GM19463 (cell line): ENCODE data around the gene KIF25.
"Not testable (repeated sequence)": the region's sequence is repeated elsewhere in the genome, so short reads cannot be mapped to it uniquely, and the experiment has no call there.

ENCODE experiments used
- ATAC-seq: cut with Tn5 transposase; IDR thresholded peaks from one replicate; pipeline ENCODE4 v1.9.1; 2021; ENCODE audit warnings: mild to moderate bottlenecking, moderate library complexity; ENCODE audit not compliant: unreplicated experiment

KIF25 gene

DNA sequence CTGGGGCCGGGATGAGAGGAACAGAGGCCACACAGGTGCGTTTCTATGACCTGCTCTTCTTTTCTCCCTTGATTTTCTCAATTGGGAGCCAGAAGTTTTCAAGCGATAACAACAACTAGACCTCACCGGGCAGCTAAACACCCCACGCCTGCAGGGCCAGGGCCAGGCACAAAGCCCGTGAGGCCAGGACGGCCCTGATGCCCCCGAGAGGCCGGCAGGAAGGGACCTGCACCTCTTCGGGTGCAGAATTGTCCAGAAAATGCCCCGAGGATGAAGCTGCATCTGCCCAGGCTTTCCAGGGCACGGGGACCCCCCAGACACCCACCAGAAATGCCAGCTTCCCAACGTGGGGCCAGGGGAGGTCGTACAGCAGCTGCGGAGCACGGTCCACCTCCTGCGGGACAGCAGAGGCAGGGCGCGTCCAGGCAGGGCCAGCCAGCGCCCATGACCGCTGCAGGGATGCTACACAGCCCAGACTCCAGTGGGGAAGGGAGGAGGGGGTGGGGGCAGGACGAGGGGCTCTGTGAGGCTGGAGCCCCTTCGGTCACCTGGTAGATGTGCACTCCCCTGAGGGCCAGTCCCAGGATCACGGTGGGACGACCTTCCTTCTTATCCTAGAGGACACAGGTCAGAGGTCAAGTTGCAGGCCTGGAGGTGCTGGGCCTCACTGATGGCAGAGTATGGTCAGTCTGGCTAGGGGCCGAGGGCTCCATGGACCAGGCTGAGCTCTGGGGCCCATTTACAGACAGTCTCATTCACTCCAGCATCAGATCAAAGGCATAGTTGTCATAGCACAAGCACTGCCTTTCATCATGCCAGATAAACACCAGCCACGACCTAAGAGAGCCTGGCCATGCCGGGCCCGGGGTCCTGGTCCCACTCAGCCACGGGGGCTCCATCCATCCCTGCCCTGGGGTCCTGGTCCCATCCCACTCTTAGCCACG is 65.1 kb downstream of the KIF25 start:
- no peak for ATAC-seq

GRCh38 chr6:168063431-168063830 is 66.0 kb downstream of the KIF25 start:
- ATAC-seq = no peak

- ATAC-seq = no peak
These were observed 66.8 kb downstream of the KIF25 start for GRCh38 chr6:168064226-168064807.

DNA sequence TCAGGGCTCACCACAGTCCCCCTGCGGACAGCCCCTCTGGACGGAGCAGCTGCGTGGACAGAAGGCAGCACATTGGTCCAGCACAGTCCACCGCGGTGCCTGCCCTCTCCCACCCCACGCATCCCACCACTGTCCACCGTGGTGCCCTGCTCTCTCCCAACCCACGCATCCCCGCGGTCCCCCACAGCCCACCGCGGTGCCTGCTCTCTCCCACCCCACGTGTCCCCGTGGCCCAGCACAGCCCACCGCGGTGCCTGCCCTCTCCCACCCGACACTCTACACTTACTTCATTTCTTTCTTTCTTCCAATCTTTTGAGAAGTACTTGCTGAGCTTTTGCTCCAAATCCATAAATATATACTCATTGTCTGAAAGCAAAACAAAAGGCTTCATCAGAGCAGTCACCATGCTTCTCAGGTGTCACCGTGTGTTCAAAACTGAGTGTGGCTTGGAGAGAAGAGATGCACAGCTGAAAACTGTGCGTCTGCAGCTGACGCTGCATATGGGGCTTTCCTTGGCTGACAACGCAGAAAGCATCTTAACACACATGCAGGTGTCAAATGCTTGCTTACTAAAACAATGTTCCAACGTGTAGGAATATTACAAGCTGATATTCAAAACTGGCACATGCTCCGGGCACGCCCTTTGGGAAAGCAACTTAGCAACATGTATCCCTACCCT is 69.7 kb downstream of the KIF25 start:
- no peak for ATAC-seq

- ATAC-seq = no peak
These were observed 73.3 kb downstream of the KIF25 start for GRCh38 chr6:168070804-168071203.

GRCh38 chr6:168071620-168072019 is 74.1 kb downstream of the KIF25 start:
- no peak for ATAC-seq

- no peak for ATAC-seq
These were observed 74.8 kb downstream of the KIF25 start for GRCh38 chr6:168072261-168072660.

- ATAC-seq = no peak
These were observed 75.3 kb downstream of the KIF25 start for GRCh38 chr6:168072730-168073129.

DNA sequence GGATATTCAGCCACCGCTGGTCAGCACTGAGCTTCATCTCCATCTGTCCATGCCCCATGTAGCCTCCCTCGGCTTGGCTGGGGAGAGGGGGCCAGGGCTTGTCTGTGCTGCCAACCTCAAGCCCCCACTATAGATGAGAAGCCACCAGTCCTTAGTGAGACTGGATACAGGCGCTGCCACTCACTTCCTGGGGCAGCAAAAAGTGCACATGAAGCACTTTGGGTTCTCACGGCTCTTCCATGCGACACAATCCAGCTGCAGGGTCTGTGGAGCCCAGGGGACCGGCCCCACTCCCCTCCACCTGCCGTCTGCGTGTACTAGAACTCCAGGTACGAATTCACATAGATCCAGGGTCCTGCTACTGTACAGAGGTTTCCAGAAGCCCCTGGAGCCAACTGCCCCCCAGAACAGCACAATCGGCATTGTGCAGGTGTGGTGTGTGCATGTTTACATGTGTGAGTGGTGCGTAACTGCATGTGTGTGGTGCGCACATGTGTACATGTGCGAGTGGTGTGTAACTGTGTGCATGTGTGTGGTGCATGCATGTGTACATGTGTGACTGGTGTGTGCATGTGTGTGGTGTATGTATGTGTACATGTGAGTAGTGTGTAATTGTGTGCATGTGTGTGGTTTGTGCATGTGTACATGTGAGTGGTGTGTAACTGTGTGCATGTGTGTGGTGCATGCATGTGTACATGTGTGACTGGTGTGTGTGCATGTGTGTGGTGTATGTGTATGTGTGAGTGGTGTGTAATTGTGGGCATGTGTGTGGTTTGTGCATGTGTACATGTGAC is 76.7 kb downstream of the KIF25 start:
- no peak for ATAC-seq

- no peak for ATAC-seq
These were observed 77.7 kb downstream of the KIF25 start for GRCh38 chr6:168075216-168075615.

DNA sequence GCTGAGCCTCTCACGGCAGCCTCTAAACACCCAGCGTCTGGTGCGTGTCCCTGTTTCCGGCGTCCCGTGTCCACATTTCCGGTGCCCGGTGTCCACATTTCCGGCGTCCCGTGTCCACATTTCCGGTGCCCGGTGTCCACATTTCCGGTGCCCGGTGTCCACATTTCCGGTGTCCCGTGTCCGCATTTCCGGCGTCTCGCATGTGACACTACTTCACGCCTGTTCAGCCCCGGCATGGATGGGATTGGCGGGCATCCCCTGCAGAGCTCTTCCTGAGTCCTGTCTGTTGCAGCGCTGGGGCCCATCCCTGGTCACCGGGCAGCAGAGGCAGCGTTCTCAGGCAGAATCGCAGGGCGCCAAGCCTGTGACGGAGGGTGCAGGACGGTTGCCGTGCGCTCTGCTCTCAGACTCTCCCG is 78.3 kb downstream of the KIF25 start:
- ATAC-seq = no peak

DNA sequence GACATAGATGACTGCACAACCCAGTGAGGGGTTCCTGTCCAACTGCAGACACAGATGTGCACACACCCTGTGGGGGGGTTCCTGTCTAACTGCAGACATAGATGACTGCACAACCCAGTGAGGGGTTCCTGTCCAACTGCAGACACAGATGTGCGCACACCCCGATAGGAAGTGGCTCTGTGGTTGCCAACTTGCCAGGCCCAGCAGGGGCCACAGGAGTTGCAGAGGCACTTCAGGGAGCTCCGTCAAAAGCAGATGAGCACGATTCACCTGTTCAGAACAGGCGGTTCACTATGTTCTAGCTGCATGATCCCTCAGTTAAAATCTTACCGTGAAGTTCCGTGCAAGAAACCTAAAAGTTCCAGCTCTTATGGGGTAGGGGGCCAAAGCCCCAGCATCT is 79.9 kb downstream of the KIF25 start:
- not testable (repeated sequence) for ATAC-seq

DNA sequence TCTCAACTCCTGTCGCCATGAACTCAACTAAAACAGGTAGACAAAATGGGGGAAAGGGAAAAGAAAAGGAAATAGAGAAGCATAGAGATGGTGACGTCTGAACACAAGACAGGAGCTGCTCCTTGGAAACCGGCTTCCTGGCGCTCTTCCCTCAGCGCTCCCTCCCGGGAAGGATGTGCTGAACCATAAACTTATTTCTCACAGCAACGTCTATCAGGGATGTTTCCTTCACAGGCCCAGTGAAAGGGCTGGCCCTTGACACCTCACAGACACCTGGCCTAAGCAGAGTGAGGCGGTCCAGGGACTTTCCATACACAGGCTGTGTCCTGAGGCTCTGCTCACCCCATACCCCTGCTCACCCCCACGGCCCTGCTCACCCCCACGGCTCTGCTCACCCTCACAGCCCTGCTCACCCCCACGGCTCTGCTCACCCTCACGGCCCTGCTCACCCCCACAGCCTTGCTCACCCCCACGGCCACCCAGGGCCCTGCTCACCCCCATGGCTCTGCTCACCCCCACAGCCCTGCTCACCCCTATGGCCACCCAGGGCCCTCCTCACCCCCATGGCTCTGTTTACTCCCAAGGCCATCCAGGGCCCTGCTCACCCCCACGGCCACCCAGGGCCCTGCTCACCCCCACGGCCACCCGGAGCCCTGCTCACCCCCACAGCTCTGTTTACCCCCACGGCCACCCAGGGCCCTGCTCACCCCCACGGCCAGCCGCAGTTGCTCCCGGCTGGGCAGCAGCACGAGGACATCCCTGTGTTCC is 80.9 kb downstream of the KIF25 start:
- no peak for ATAC-seq

DNA sequence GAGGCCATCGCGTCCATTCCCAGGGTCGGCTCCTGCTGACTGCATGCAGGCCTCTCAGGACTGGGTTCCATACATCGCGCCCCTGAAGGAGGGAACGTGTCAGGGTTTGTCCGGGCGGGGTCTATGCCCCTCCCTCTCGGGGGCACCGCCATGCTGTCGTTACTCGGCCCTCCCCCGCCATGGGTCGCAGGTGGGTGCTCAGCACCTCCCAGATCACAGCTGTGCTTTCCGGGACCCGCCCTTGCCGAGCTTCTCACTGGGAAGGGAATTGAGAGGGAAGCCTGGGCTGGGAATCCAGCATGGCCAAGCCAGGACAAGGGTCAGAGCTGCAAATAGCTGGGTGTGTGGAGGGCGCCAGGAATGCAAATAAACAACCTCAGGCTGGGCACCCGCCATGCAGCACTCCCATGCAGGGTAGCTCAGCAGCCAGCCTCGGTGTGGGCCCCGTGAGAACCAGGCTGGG is 81.5 kb downstream of the KIF25 start, which contains the start of gene FRMD1:
Gene FRMD1 (minus strand): TSS at position 270 of the 463 bp plus-strand sequence. CDS start 118 bp downstream, at position 152.
- no peak for ATAC-seq

DNA sequence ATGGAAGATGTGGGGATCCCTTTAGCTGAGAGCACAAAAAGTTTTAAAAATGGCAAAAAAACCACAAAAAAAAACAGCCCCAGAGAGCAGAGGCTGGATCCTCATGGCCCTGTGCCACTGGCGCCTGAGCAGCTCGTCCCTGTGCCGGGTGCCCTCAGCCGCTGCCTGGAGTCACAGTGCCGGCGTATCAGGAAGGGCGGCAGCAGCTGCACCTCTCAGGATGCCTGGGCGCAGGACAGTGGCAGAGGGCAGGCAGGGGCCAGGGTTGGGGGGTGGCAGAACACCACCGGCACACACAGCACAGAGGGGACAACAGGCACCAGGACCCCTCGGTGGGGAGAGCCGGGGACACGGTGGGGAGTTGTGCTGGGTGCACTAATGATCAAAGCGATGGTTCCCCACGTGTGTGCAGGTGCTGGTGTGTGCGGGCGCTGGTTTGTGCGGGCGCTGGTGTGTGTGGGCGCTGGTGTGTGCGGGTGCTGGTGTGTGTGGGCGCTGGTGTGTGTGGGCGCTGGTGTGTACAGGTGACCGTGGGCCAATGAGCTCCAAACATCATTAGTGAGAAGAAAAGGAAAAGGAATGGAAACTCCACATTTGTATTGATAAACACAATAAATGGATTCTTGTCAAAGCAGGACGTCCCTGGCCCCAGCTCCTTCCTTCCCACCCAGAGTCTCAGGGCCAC is 83.1 kb downstream of the KIF25 start:
- no peak for ATAC-seq

DNA sequence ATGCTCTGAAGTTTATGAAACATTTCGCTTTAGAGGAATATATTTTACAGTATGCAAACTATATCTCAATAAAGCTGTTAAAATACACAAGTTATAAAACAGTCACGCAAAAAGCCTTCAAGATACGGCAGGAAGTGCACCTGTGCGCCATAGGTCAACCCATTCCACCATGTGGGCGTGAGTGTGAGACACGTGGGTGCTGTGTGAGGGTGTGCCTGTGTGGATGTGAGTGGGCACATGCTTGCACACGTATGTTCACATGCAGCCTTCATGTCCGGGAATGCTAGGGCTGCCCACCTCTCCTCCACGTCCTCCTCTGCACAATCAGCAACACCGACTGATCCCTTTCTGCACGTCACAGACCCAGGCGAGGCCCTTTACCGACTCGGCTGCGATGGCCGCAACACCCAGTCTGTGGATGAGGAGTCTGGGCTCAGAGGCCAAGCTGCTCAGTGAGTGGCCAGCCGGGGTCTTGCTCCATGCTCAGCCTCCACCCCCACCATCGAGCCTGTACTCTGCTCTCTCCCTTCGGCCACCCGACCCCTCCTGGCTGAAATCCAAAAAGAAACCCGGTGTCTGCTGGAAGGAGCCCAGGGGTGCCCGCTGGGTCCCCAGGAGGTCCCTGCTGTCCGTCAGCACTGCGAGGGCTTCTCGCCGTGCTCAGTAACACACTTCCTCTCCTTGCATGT is 84.5 kb downstream of the KIF25 start:
- no peak for ATAC-seq

DNA sequence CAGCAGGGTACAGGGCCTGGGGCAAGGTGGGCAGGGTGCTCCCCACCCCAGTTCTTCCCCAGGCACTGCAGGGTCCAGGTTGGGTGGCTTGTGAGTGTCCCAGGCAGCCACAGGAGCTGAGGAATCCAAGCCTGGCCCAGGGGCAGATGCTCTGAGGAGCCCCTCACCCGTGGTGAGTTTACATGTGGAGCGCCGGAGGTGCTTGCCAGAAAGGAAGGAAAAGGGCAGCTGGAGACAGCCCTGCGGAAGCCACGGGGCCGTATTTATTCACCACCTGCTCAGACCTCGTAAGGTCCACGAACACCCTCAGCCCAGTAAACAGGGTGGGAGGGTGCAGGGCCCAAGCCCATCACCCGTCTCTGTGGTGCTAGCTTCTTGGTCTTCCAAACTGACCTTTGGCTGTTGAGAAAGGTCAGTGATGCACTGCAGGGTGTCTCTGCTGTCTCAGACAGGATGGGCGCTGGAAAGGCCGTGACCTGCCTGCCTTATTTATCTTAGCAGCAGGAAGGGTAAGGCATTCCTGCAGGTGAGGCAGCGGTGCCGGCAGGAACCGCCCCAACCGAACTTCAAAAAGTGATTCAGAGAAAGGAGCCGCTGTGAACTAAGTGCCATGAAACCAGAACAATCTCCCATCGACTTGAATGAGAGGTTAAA is 85.5 kb downstream of the KIF25 start:
- no peak for ATAC-seq

GRCh38 chr6:168083514-168083885 is 86.0 kb downstream of the KIF25 start:
- ATAC-seq = no peak
